HG03196 (cell line): ENCODE measurements around the gene CPSF3.

Experiments
- ATAC-seq: cut with Tn5 transposase; IDR thresholded peaks from one replicate; pipeline ENCODE4 v1.9.1; 2021; ENCODE audit not compliant: unreplicated experiment

The CPSF3 gene

GRCh38 chr2:9416962-9417316 is 6.5 kb upstream of the CPSF3 start:
- ATAC-seq, result no peak

- ATAC-seq, result no peak
Measured at GRCh38 chr2:9417725-9418124, 5.7 kb upstream of the CPSF3 start.

GRCh38 chr2:9418746-9419145 is 4.7 kb upstream of the CPSF3 start:
- no peak for ATAC-seq

- no peak for ATAC-seq
Measured at GRCh38 chr2:9419541-9419940, 3.9 kb upstream of the CPSF3 start.

GRCh38 chr2:9420495-9420894 is 3.0 kb upstream of the CPSF3 start:
- ATAC-seq, result no peak

GRCh38 chr2:9422321-9423099 is 944 bp upstream of the CPSF3 start:
- ATAC-seq, result peak; percentile 32

GRCh38 chr2:9423922-9424272 is 443 bp downstream of the CPSF3 start:
- no peak for ATAC-seq

GRCh38 chr2:9424447-9425164 is 1.2 kb downstream of the CPSF3 start:
- ATAC-seq, result no peak

GRCh38 chr2:9428965-9429577 is 5.6 kb downstream of the CPSF3 start:
- ATAC-seq, result no peak

GRCh38 chr2:9430316-9431293 is 7.2 kb downstream of the CPSF3 start:
- no peak for ATAC-seq

GRCh38 chr2:9434489-9434888 is 11.0 kb downstream of the CPSF3 start:
- ATAC-seq, result no peak

GRCh38 chr2:9439536-9439935 is 16.1 kb downstream of the CPSF3 start:
- no peak for ATAC-seq

GRCh38 chr2:9440058-9440727 is 16.7 kb downstream of the CPSF3 start:
- ATAC-seq, result no peak

GRCh38 chr2:9441556-9441955 is 18.1 kb downstream of the CPSF3 start:
- ATAC-seq, result no peak

- ATAC-seq, result no peak
Measured at GRCh38 chr2:9443526-9443925, 20.1 kb downstream of the CPSF3 start.

GRCh38 chr2:9445089-9445488 is 21.6 kb downstream of the CPSF3 start:
- no peak for ATAC-seq

- no peak for ATAC-seq
Measured at GRCh38 chr2:9451231-9451630, 27.8 kb downstream of the CPSF3 start.

- ATAC-seq, result no peak
Measured at GRCh38 chr2:9460441-9461017, 37.1 kb downstream of the CPSF3 start.

GRCh38 chr2:9461079-9461478 is 37.6 kb downstream of the CPSF3 start:
- no peak for ATAC-seq

GRCh38 chr2:9462313-9462712 is 38.9 kb downstream of the CPSF3 start:
- no peak for ATAC-seq
